ENCODE measurements around the gene KIAA1755. TPM values are rescaled to one million over a fixed set of nuclear protein-coding genes. Genes with fewer than 3 reads are reported as not detected.
A peak's percentile ranks its signal among the peaks of the same experiment; 100 is the strongest.

Gene KIAA1755
- polyA plus RNA-seq, 1 of the 3 experiments (the other 2 are of a cell fraction): 0.54 TPM

DNA sequence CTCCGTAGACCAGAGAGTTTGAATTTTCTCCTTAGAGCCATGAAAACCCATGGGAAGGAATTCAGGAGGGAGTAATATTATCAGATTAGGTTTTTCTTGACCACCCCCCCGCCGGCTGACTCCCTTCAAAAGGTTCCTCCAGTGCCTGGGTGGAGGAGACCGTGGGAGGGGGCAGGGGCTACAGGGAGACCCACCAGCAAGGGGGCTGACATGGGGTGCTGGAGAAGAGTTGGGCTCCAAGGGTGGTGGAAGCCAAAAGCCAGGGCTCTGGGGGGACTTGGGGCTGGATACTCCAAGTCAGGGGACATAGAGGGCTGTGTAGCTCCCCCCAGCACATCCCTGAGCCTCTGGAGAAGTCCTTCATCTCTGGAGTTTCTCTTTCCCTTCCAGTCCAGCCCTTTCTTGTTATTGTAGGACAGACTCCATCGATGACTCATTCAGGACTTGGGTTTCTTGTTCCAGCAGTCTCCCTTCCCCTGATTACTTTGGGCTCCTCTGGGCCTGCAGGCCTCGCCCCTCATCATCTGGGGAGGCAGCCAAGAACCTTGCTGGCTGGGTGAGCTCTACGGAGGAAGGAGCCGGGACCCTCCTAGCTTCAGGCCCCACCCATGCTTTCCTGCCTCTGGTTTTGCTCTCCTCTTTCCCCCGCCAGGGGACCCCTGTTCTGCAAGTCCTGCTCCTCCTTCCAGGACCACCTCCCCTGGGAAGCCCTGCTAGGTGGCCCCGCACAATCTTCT, 10.5 kb upstream of the KIAA1755 start:
- Histone ChIP-seq H3K79me2 (ENCODE audit: insufficient read depth) (no peaks in the 10 kb centered on the region), H3K4me2 (peak overlapping the region; percentile 73), H3K36me3 (replicated peaks in 1 of 2; ENCODE audit: control insufficient read depth in 1 of 2, insufficient read depth in 2 of 2, low read length in 1 of 2) (no peaks in the 10 kb centered on the region), H2AFZ (ENCODE audit: low read depth) (peak overlapping the region; percentile 42; the same call in 1 of the 2 replicates), H3K9me2 (no peaks in the 10 kb centered on the region), H3K4me3 (ENCODE audit: low read depth in 2 of 2, low read length in 1 of 2) (peak overlapping the region in 1 of 2 experiments; percentile 39; a peak in 1 of 4 replicates), H3K27ac (ENCODE audit: low read depth in 2 of 2, low read length in 1 of 2) (peak overlapping the region in 1 of 2 experiments; percentile 80; a peak in 2 of 4 replicates), H3K9me3 (no peaks in the 10 kb centered on the region), H4K20me1 (ENCODE audit: insufficient read depth) (no peaks in the 10 kb centered on the region), H3K4me1 (ENCODE audit: control insufficient read depth in 1 of 2, insufficient read depth in 2 of 2, low read depth in 1 of 2, low read length in 1 of 2) (peaks cover 0 to 24% of the 10 kb centered on the region in 2 experiments; a peak in 2 of 4 replicates), H3K9ac (peak overlapping the region; percentile 40; the same call in 1 of the 2 replicates), H3K27me3 (ENCODE audit: insufficient read depth) (no peaks in the 10 kb centered on the region), H3F3A (replicated peaks; ENCODE audit: insufficient read depth) (peaks cover 32% of the 10 kb centered on the region)
- WGBS (ENCODE audit: low lambda C conversion rate): 61% methylated on average over 10 of the region's 10 CpGs
- no peak for DNase-seq
- CTCF ChIA-PET: no interaction called here
- POLR2A ChIA-PET: no interaction called here
- TF ChIP-seq TEAD4 (IDR thresholded peaks at IDR 0.05; ENCODE audit: borderline replicate concordance, insufficient read depth) (no peak), FOXJ3 (CRISPR knock-in tag; IDR thresholded peaks at IDR 0.05) (no peak), RXRA (IDR thresholded peaks at IDR 0.05; ENCODE audit: borderline replicate concordance, low read depth) (no peak; the same call in 1 of the 2 replicates), JUND (IDR thresholded peaks at IDR 0.05) (peak; percentile 86), MXI1 (IDR thresholded peaks at IDR 0.05; ENCODE audit: low read depth, low read length) (no peak), CHD2 (IDR thresholded peaks at IDR 0.05; ENCODE audit: low read length, partially characterized antibody) (no peak), YY1 (IDR thresholded peaks at IDR 0.05; ENCODE audit: low read depth) (no peak), FOXM1 (IDR thresholded peaks at IDR 0.05; ENCODE audit: low read depth) (no peak), EZH2phosphoT487 (IDR thresholded peaks at IDR 0.05; ENCODE audit: borderline replicate concordance, low read depth) (no peak), NRF1 (IDR thresholded peaks at IDR 0.05; ENCODE audit: low read depth, low read length) (no peak), SIN3A (IDR thresholded peaks at IDR 0.05; ENCODE audit: borderline replicate concordance, low read depth, low read length) (no peak), NFIC (IDR thresholded peaks at IDR 0.05; ENCODE audit: borderline replicate concordance) (peak; percentile 86), SMC3 (IDR thresholded peaks at IDR 0.05; ENCODE audit: low read depth, low read length) (no peak), GATA2 (CRISPR knock-in tag; IDR thresholded peaks at IDR 0.05) (no peak), TAF1 (IDR thresholded peaks at IDR 0.05; ENCODE audit: borderline replicate concordance, low read depth, low read length) (no peak), FOSL2 (IDR thresholded peaks at IDR 0.05; ENCODE audit: borderline replicate concordance, low read depth) (peak; percentile 89), POLR2AphosphoS5 (IDR thresholded peaks at IDR 0.05; ENCODE audit: low read depth, low read length) (peak; percentile 41; the same call in 1 of the 2 replicates), ELF1 (IDR thresholded peaks at IDR 0.05) (no peak), GABPA (IDR thresholded peaks at IDR 0.05; ENCODE audit: low read depth) (no peak), RAD21 (IDR thresholded peaks at IDR 0.05; ENCODE audit: low read length) (no peak), TCF12 (IDR thresholded peaks at IDR 0.05) (peak; percentile 83)
- TF ChIP-seq, protein P1, sequence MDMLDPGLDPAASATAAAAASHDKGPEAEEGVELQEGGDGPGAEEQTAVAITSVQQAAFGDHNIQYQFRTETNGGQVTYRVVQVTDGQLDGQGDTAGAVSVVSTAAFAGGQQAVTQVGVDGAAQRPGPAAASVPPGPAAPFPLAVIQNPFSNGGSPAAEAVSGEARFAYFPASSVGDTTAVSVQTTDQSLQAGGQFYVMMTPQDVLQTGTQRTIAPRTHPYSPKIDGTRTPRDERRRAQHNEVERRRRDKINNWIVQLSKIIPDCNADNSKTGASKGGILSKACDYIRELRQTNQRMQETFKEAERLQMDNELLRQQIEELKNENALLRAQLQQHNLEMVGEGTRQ (IDR thresholded peaks at IDR 0.05; ENCODE audit: borderline replicate concordance, low read depth, low read length): no peak
- TF ChIP-seq, protein P2, sequence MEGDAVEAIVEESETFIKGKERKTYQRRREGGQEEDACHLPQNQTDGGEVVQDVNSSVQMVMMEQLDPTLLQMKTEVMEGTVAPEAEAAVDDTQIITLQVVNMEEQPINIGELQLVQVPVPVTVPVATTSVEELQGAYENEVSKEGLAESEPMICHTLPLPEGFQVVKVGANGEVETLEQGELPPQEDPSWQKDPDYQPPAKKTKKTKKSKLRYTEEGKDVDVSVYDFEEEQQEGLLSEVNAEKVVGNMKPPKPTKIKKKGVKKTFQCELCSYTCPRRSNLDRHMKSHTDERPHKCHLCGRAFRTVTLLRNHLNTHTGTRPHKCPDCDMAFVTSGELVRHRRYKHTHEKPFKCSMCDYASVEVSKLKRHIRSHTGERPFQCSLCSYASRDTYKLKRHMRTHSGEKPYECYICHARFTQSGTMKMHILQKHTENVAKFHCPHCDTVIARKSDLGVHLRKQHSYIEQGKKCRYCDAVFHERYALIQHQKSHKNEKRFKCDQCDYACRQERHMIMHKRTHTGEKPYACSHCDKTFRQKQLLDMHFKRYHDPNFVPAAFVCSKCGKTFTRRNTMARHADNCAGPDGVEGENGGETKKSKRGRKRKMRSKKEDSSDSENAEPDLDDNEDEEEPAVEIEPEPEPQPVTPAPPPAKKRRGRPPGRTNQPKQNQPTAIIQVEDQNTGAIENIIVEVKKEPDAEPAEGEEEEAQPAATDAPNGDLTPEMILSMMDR (IDR thresholded peaks at IDR 0.05): no peak
- TF ChIP-seq, protein P3, sequence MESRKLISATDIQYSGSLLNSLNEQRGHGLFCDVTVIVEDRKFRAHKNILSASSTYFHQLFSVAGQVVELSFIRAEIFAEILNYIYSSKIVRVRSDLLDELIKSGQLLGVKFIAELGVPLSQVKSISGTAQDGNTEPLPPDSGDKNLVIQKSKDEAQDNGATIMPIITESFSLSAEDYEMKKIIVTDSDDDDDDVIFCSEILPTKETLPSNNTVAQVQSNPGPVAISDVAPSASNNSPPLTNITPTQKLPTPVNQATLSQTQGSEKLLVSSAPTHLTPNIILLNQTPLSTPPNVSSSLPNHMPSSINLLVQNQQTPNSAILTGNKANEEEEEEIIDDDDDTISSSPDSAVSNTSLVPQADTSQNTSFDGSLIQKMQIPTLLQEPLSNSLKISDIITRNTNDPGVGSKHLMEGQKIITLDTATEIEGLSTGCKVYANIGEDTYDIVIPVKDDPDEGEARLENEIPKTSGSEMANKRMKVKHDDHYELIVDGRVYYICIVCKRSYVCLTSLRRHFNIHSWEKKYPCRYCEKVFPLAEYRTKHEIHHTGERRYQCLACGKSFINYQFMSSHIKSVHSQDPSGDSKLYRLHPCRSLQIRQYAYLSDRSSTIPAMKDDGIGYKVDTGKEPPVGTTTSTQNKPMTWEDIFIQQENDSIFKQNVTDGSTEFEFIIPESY (IDR thresholded peaks at IDR 0.05; ENCODE audit: borderline replicate concordance, low read depth): no peak
- TF ChIP-seq, protein P4, sequence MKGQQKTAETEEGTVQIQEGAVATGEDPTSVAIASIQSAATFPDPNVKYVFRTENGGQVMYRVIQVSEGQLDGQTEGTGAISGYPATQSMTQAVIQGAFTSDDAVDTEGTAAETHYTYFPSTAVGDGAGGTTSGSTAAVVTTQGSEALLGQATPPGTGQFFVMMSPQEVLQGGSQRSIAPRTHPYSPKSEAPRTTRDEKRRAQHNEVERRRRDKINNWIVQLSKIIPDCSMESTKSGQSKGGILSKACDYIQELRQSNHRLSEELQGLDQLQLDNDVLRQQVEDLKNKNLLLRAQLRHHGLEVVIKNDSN (IDR thresholded peaks at IDR 0.05; ENCODE audit: borderline replicate concordance, low read depth): peak; percentile 18; the same call in 1 of the 2 replicates
- TF ChIP-seq, protein P5, sequence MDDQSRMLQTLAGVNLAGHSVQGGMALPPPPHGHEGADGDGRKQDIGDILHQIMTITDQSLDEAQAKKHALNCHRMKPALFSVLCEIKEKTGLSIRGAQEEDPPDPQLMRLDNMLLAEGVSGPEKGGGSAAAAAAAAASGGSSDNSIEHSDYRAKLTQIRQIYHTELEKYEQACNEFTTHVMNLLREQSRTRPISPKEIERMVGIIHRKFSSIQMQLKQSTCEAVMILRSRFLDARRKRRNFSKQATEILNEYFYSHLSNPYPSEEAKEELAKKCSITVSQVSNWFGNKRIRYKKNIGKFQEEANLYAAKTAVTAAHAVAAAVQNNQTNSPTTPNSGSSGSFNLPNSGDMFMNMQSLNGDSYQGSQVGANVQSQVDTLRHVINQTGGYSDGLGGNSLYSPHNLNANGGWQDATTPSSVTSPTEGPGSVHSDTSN (IDR thresholded peaks at IDR 0.05): peak; percentile 51; the same call in 1 of the 2 replicates
- TF ChIP-seq, protein P6, sequence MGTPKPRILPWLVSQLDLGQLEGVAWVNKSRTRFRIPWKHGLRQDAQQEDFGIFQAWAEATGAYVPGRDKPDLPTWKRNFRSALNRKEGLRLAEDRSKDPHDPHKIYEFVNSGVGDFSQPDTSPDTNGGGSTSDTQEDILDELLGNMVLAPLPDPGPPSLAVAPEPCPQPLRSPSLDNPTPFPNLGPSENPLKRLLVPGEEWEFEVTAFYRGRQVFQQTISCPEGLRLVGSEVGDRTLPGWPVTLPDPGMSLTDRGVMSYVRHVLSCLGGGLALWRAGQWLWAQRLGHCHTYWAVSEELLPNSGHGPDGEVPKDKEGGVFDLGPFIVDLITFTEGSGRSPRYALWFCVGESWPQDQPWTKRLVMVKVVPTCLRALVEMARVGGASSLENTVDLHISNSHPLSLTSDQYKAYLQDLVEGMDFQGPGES (IDR thresholded peaks at IDR 0.05; ENCODE audit: low read depth, low read length): no peak

All from SK-N-SH (cell line).